GM12873 (cell line): ENCODE data around the gene RPA3.

ENCODE experiments used
- CTCF ChIP-seq: IDR thresholded peaks from 2 replicates; pipeline ENCODE4 v1.5.1; 2012; ENCODE audit warnings: low read depth, mild to moderate bottlenecking, moderate library complexity, low read length, control low read depth; ENCODE audit not compliant: insufficient read depth; ENCODE audit errors: missing control alignments

RPA3 gene

DNA sequence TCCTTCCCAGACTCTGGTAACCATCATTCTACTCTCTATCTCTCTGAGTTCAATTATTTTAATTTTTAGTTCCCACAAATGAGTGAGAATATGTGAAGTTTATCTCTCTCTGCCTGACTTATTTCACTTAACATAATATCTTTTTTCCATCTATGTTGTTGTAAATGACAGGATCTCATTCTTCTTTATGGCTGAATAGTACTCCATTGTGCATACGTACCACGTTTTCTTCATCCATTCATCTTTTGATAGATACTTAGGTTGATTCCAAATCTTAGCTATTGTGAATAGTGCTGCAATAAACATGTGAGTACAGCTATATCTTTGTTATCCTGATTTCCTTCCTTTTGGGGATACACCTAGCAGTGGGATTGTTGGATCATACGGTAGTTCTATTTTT is 23.9 kb downstream of the RPA3 start:
- no peak for TF ChIP-seq CTCF

DNA sequence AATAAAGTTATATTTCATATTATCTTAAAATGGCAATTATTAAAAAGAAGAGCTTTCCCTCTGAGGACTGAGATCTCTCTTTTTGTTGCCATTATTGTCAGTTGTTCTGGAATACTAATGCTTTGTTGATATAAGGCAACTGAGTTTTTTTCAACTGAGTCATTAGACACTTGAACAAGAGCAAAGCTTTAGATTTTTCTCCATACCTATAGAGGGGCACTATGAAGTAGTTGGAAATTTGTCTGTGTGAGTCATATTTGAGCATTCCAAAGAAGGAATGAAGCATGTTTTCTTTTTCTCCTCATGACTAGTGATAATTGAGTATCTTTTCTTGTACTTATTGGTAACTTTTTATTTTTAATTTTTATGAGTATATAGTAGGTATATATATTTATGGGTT is 24.5 kb downstream of the RPA3 start:
- no peak for TF ChIP-seq CTCF

- no peak for TF ChIP-seq CTCF
Measured at GRCh38 chr7:7688956-7689355, 29.5 kb downstream of the RPA3 start.

DNA sequence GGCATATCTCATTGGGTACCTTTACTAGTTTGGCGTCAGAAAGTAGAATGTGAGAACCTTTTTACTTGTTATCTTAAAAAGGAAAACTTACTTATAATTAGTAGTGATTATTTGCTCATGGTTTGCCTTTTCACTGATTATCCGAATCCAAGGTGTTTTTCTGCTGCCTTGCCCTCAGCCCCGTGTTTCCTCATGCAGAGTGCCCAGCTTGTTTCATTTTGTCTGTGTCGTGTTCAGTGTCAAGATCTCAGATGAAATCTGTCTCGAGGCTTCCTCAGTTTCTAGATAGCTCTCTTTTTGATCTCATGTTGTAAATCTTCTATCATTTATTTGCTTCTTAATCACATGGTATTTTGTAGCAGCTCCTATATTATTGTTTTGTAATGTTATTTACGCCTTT is 30.1 kb downstream of the RPA3 start:
- TF ChIP-seq CTCF: no peak

- TF ChIP-seq CTCF: no peak
Measured at GRCh38 chr7:7687800-7688199, 30.6 kb downstream of the RPA3 start.

GRCh38 chr7:7686811-7687508 is 31.4 kb downstream of the RPA3 start:
- no peak for TF ChIP-seq CTCF

- TF ChIP-seq CTCF: no peak
Measured at GRCh38 chr7:7682861-7683260, 35.5 kb downstream of the RPA3 start.
